HG03354 (cell line): ENCODE results near the gene YPEL4.
"Not testable (repeated sequence)": the region's sequence is repeated elsewhere in the genome, so short reads cannot be mapped to it uniquely, and the experiment has no call there.

Source experiments
- ATAC-seq: cut with Tn5 transposase; IDR thresholded peaks from one replicate; pipeline ENCODE4 v1.9.1; 2021; ENCODE audit warnings: mild to moderate bottlenecking; ENCODE audit not compliant: unreplicated experiment, poor library complexity, severe bottlenecking

YPEL4 gene

DNA sequence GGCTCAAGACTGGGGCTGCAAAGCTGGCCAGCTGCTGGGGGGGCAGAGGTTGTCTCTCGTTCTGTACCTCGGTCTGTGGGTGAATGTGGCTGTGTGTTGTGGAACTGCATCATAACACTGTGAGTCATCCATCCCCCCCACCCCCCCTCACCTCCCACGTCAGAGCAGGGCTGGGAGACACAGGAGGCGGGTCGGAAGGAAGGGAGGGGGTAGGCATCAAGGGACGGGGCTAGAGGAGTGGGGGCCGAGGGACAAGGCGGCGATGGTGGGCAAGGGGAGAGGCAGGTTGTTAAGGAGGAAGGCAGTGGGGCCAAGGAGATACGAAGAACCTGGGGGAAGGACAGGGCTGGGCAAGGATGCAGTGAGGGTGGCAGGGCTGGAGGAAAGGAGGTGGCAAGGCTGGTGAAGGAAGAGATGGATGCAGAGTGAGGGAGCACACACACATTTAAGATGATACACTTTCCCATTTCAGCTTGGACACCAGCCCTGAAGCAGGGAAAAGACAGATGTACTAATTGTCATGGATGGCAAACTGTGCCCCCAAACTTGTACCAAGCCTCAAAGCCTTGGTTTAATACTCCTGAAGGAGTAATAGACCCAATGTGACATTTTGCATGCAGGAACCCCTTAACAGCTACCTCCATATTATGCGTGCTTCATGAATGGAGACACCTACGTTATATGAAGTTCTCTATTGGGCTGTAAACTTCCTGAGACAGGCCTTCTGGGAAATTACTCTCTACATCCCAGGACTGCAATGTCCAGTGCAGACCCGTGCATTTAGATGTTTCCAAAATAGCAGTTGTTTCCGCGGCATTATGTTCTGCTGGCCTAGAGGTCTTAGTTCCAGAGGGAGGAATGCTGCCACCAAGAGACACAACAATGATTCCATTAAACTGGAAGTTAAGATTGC is at the start of gene YPEL4:
TSS of gene YPEL4 (minus strand) at position 87 of the 913 bp plus-strand sequence. CDS start 2,805 bp downstream, outside the sequence.
- peak; percentile 30 for ATAC-seq

DNA sequence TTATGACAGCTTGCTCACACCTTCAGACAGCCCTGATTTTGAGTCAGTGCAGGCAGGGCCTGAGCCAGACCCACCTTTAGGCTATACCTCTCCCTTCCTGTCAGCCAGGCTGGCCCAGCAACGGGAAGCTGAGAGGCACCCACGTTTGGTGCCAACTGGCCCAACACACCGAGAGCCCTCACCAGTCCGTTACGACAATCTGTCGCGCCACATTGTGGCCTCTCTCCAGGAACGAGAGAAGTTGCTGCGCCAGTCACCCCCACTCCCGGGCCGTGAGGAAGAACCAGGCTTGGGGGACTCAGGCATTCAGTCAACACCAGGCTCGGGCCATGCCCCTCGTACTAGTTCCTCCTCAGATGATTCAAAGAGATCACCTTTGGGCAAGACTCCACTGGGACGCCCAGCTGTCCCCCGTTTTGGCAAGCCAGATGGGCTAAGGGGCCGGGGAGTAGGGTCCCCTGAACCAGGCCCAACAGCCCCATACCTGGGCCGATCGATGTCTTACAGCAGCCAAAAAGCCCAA is 49.2 kb upstream of the YPEL4 start:
- ATAC-seq = no peak

GRCh38 chr11:57690474-57690873 is 40.8 kb upstream of the YPEL4 start:
- not testable (repeated sequence) for ATAC-seq

DNA sequence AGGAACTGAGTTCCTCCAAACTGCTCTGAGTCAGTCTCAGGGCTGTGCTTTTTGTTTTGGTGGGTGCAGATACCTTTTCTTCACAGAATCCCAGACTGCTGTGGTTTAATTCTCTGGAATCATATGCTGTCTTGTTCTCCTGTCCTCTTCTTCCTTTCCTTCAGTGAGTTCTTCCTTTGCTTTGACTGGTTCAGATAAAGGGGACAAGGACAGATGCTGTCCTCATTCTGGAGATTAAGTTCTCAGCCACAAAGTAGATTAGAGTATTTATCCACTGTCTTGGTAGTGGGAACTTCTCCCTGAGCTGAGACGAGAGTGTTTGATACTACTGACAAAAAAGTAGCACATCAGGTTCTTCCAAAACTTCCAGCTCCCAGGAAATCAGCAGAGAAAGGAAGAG is 31.5 kb upstream of the YPEL4 start:
- ATAC-seq = no peak

GRCh38 chr11:57680552-57680874 is 30.8 kb upstream of the YPEL4 start:
- no peak for ATAC-seq

DNA sequence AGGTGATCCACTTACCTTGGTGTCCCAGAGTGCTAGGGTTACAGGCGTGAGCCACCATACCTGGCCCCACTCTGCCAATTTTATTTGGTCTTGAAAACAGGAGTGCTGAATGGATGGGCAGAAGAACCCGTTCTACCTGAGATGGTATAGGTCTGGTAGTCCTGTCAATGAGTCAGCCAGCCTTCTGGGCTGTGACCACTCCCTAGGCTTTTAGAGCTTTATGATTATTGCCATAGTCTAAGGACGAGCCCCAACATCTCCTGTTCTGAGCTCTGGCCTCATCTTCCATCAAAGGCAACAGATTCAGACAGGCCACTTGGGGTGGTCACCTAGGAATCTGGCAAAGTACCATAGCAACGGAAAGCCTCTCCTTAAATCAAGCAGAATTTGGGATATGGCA is 29.7 kb upstream of the YPEL4 start:
- ATAC-seq = no peak

DNA sequence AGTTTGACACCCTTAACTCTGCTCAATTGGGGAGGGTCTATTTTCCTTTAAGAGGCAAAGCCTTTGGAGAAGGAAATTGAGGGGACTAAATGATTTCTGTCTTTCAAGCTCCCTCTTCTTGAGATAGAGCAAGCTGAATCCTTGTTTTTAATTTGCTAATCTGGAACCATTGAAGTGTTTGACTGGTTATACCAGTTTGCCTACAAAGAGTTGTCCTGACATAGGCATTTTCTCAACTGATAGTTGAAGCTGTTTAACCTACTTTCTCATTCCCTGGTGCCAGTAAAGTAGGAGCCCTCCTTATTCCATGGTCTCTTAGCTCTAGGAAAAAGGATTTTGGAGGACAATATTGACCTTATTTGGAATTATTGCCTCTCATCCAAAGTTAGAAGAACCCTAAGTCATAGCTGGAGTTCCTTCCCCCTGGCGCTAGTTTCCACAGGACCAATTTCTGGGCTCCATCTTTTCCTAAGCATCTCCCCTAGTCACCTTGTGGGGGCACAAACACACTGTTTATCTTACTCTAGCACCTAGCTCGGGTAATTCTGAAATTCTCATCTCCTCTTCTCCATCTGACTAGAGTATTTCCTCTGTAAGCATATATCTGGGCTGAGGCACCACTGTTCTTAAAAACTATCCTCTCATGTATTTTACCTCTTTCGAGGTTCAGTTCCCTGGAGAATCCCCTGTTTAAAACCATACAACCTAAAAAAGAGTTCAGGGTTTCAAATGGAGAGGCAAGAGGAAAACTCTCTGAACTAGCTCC is 25.6 kb upstream of the YPEL4 start:
- no peak for ATAC-seq

GRCh38 chr11:57674251-57674650 is 24.5 kb upstream of the YPEL4 start:
- no peak for ATAC-seq

DNA sequence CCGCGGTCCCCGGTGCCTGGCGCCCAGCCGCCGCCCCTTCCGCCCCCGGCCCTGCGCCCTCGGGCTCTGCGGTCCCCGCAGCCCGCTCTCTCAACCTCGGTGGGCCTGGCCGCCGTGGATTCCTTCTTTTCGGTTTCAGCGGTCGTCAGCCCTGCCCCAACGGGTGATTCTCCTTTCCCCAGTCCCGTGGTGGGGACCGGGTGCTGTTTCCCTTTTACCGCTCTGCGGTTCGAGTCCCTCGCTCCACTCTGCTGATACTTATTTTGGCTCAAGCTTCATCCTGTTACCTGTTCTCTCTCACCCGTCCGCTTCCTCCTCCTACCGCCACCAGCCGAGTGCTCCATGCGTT is 18.7 kb upstream of the YPEL4 start:
- peak; percentile 11 for ATAC-seq

GRCh38 chr11:57667736-57668433 is 18.2 kb upstream of the YPEL4 start, which contains the start of gene ZDHHC5:
Gene ZDHHC5 (plus strand): TSS chr11:57668114. CDS start chr11:57673091, 4,977 bp downstream.
- peak; percentile 84 for ATAC-seq

DNA sequence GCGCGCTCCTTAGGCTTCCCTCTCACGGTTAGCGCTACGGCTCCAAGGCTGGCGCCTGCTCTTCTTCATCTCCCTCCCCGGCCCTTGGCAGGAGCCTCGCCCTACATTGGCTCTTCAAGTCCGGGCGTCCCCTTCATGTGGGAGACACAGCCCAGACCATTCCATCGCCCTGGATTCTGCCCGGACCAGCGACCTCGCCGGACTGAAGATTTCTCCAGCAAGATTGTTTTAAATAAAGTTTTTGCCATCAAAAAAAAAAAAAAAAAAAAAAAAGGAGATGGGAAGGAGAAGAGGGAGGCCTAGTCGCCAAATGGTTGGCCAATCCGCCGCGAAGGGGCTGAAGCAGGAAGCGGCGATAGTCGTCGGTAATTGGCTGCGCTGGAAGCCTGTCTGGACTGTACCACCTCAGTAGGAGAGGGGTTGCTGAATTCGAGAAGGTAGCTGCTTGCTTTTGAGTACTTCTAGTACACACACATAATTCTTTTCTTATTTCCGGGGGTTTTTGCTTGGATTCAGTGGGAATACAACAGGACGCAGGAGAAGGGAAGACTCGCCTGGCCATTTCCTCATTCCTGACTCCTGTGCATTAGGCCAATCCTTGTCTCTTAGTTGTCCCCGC is 17.5 kb upstream of the YPEL4 start:
- peak; percentile 74 for ATAC-seq

- ATAC-seq = no peak
These were observed 14.3 kb upstream of the YPEL4 start for GRCh38 chr11:57663975-57664374.

GRCh38 chr11:57662893-57663292 is 13.2 kb upstream of the YPEL4 start:
- no peak for ATAC-seq

GRCh38 chr11:57659669-57660068 is 10.0 kb upstream of the YPEL4 start:
- ATAC-seq = no peak

DNA sequence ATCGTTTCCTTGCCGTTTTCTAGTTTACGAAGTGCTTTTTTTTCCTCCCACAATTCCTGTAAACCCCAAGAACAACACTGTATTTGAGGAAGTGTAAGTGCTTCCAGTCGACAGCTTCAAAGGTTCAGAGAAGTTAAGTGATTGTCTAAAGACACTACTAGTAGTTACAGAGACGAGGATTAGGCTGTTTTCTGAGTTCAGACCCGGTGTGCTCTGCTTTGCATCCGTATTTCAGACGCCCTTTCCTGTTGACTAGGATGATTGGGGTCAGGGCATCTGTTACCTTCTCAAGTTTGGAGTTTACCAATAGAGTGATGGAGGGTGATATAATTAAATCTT is 8.3 kb upstream of the YPEL4 start:
- peak; percentile 18 for ATAC-seq

GRCh38 chr11:57657194-57658022 is 7.7 kb upstream of the YPEL4 start, which contains the start of gene CLP1:
Gene CLP1 (plus strand): TSS chr11:57657762. CDS start chr11:57659477, 1,715 bp downstream.
- peak; percentile 99 for ATAC-seq

GRCh38 chr11:57656885-57657193 is 7.1 kb upstream of the YPEL4 start:
- ATAC-seq = no peak

DNA sequence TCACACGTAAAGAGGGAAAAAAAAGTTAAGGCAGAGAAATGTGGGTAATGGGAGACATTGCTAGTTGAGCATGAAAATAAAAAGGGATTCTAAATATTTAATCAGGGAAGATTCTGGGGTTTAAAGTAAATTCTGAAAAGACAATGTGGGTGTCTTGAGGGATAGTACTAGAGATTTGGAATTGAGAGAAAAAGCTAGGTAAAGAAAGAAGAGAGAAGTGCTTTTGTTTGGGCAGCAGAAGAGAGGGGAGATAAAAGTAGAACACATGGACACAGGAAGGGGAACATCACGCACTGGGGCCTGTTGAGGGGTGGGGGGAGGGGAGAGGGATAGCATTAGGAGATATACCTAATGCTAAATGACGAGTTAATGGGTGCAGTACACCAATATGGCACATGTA is 3.5 kb upstream of the YPEL4 start:
- ATAC-seq = no peak

DNA sequence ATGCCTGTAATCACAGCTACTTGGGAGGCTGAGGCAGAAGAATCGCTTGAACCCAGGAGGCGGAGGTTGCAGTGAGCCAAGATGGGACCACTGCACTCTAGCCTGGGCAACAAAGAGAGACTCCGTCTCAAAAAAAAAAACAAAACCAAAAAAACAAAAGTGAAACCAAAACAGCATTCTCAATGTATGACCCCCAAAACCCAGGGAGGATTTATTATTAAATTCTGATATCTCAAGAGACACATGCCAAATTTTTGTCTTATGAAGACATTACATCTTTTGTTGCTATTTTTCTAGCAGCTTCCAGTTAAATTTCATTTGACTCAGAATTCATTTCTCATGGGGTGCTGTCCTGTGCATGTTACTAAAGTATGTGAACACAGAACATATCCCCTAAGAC is 3.0 kb upstream of the YPEL4 start:
- ATAC-seq = no peak
